ENCODE data around the gene ZDHHC18.

Gene ZDHHC18

GRCh38 chr1:26900815-26901511 is 74.5 kb downstream of the ZDHHC18 start:
- peak overlapping the region; percentile 94 for H3K4me3 ChIP-seq (ENCODE audit: low read depth, low read length)
- TF ChIP-seq, protein P1, sequence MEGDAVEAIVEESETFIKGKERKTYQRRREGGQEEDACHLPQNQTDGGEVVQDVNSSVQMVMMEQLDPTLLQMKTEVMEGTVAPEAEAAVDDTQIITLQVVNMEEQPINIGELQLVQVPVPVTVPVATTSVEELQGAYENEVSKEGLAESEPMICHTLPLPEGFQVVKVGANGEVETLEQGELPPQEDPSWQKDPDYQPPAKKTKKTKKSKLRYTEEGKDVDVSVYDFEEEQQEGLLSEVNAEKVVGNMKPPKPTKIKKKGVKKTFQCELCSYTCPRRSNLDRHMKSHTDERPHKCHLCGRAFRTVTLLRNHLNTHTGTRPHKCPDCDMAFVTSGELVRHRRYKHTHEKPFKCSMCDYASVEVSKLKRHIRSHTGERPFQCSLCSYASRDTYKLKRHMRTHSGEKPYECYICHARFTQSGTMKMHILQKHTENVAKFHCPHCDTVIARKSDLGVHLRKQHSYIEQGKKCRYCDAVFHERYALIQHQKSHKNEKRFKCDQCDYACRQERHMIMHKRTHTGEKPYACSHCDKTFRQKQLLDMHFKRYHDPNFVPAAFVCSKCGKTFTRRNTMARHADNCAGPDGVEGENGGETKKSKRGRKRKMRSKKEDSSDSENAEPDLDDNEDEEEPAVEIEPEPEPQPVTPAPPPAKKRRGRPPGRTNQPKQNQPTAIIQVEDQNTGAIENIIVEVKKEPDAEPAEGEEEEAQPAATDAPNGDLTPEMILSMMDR (conservative IDR thresholded peaks at IDR 0.05; ENCODE audit: low read depth, low read length), result no peak
- DNase-seq (ENCODE audit: low read depth), result no peak
